ENCODE measurements around the gene KCTD14. TPM values are rescaled to one million over a fixed set of nuclear protein-coding genes. Genes with fewer than 3 reads are reported as not detected.

Gene KCTD14, protein sequence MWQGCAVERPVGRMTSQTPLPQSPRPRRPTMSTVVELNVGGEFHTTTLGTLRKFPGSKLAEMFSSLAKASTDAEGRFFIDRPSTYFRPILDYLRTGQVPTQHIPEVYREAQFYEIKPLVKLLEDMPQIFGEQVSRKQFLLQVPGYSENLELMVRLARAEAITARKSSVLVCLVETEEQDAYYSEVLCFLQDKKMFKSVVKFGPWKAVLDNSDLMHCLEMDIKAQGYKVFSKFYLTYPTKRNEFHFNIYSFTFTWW
- 1.8 TPM for total RNA-seq

DNA sequence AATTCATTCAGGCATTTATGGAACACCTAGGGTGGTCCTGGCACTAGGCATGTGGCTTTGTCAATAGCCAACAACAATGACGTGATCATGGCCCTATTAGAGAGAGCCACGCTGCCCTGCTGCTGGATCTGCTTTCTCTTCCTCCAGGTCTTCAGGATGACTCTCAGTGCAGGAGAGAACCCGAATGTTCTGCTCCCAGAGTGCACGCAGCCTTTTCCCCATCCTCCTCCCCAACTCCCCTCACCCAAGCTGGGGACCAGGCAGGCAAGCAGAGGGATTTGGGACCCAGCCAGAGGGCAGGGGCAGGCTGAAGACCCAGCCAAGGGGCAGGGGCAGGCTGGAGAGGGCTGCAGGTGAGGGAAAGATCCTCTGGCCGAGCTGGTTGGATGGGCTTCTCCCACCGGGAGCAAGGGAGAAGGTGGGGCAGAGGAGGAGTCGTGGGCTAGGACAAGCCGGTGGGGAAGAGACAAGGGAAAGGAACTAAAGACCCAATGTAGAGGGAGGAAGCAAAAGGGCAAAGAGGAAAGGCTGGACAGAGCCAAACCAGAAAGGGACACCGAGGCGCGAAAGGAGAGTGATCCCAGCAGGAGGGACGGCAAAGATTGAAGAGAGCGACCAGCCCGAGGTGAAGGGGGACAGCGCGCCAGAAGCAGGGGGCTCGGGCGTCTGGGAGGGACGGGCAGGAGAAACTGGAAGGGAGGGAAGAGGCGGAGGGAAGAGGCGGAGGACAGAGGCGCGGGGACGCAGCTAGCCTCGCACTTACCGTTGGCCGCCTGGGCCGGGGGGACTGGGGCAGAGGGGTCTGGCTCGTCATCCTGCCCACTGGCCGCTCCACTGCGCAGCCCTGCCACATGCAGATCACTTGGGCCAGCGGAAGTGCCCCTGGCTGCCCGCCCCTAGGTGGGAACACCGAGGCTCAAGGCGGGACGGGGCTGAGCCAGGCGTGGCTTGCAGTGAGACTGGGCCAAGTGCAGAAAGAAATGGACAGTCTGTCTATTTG is at the start of gene KCTD14:
KCTD14 (minus strand) TSS at position 880 of the 1,000 bp plus-strand sequence; CDS start at position 853, 27 bp downstream.

DNA sequence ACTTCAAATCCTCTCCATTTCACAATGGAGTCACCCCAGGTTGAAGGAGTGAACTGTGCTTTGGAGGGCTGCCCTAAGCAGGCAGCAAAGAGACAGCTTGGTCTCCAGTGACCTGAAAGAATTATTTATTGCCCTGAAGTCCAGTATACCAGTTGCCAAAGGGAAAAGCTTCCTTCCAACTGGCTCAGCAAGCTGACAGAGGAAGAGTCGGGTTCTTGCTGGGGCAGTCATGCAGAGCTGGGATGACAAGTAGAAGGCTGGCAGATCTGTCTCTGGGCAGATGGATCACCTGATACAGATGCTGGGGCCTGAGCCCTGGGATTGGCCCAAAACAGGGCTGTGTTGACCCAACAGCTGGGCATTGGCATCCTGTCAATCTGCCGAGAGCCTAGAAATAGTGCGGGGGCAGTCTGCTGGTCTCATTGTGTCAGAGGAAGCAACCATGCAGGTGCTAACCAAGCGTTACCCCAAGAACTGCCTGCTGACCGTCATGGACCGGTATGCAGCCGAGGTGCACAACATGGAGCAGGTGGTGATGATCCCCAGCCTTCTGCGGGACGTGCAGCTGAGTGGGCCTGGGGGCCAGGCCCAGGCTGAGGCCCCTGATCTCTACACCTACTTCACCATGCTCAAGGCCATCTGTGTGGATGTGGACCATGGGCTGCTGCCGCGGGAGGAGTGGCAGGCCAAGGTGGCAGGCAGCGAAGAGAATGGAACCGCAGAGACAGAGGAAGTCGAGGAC is 40.5 kb upstream of the KCTD14 start, which contains the start of gene THRSP:
THRSP (plus strand) TSS at position 422 of the 742 bp plus-strand sequence; CDS start at position 443, 21 bp downstream.

DNA sequence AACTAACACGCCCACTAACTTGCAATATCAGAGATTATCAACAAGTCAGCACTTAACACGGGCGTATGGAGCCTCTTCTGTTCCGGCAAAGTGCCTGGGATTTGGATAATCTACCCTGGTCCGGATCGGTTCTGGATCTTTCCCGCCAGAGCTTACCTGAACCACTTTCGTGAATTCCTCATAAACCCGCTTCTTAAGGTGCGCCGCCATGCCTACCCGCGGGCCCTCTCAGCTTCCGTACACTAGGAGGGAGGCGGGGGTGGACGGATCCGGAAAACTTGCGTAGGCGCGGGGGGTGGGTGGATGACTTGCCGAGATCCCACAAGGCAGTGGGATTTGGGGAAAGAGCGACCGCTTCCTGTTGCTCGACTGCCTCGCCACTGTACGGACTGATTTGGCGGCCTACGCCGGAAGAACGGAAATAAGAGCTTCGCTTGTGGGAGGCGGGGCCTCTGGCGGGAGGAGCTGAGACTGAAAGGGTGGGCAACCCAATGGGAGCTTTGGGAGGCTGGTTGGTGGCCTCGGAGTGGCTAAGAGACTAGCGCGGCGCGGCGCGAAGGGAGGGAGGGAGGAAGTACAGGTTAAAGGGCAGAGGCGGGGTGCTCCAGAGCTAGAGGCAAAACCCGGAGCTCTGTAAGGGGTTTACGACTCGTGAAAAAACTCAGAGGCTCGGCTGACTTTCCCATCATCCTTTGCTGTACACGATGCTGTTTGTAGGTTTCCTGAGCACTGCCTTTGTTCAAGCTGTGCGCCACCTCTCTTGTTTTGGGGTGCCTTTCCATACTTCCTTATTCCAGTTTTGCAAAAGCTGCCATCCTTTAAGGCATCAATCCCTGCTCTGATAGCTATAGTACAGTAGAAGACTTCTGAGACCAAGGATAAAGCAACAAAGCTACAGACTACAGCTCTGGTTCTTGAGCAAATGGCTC is 28.4 kb downstream of the KCTD14 start, which contains the start of gene INTS4:
INTS4 (minus strand) TSS at position 235 of the 929 bp plus-strand sequence; CDS start at position 210, 25 bp downstream.

Other genes starting within 250 kb of the KCTD14 start
- gene RSF1, start 202.6 kb downstream of the KCTD14 start, total RNA-seq, result 123 TPM
- 9.0 TPM for gene AAMDC, start 202.1 kb downstream of the KCTD14 start, total RNA-seq
- gene INTS4, start 28.6 kb downstream of the KCTD14 start, total RNA-seq, result 48.4 TPM
- gene THRSP, start 40.6 kb upstream of the KCTD14 start, total RNA-seq, result not detected
- gene NDUFC2, start 56.6 kb upstream of the KCTD14 start, total RNA-seq, result 147 TPM
- 42.0 TPM for gene ALG8, start 116.3 kb upstream of the KCTD14 start, total RNA-seq
- gene KCTD21, start 165.3 kb upstream of the KCTD14 start, total RNA-seq, result 8.3 TPM
- 15.5 TPM for gene USP35, start 165.6 kb upstream of the KCTD14 start, total RNA-seq

All from diencephalon (tissue), 1 donor.